DND-41 (cell line): Measurements from ENCODE around the gene TACC3.

Experiments
- CTCF ChIP-seq: IDR thresholded peaks from 2 replicates; pipeline ENCODE4 v1.5.1; 2012; ENCODE audit warnings: borderline replicate concordance, low read length, moderate library complexity, mild to moderate bottlenecking; ENCODE audit not compliant: poor library complexity, severe bottlenecking; ENCODE audit errors: extremely low read depth
- EZH2 ChIP-seq: IDR thresholded peaks from 3 replicates; pipeline ENCODE4 v1.6.1; 2012; ENCODE audit warnings: borderline replicate concordance, low read depth, mild to moderate bottlenecking, moderate library complexity, low read length, inconsistent platforms; ENCODE audit not compliant: severe bottlenecking

GRCh38 chr4:1784395-1784788 lies 63.1 kb downstream of the TACC3 start:
- no peak for TF ChIP-seq CTCF
- TF ChIP-seq EZH2: no peak
